Gastrocnemius medialis (tissue), 4 donors: ENCODE data around the gene GSK3B.

Source experiments
- CTCF ChIP-seq, 5 experiments: fragments of 450-650 bp in 3 of 5; fragments of 200-600 bp in 2 of 5; sonication (generic) in 2 of 5; IDR thresholded peaks in 4 of 5; conservative IDR thresholded peaks in 1 of 5; 1 replicate in 4 of 5; 2 replicates in 1 of 5; pipeline ENCODE4 v1.5.1; 2016 to 2019; ENCODE audit warnings: antibody characterized with exemption in 5 of 5, mild to moderate bottlenecking in 3 of 5, moderate library complexity in 3 of 5
- POLR2A ChIP-seq, 2 donors: fragments of 450-650 bp; IDR thresholded peaks; one replicate each; pipeline ENCODE4 v1.6.1; 2017; ENCODE audit warnings: antibody characterized with exemption in 2 of 2, mild to moderate bottlenecking in 2 of 2, moderate library complexity in 2 of 2

GRCh38 chr3:120072867-120073525 lies 21.3 kb downstream of the GSK3B start:
- peak in 4 of 5 experiments; percentile 11 to 34 (median 18) for TF ChIP-seq CTCF (IDR thresholded peaks at IDR 0.05 in 4 of 5, conservative IDR thresholded peaks at IDR 0.05 in 1 of 5)
- TF ChIP-seq POLR2A (IDR thresholded peaks at IDR 0.05) = no peak
